ENCODE measurements around the gene PARP16. TPM values are rescaled to one million over a fixed set of nuclear protein-coding genes. Genes with fewer than 3 reads are reported as not detected.

Gene PARP16
- total and polyA plus RNA-seq, 10 donors, result 6.4 to 11.3 (median 9.6) TPM

GRCh38 chr15:65222891-65223290 is 63.8 kb downstream of the PARP16 start:
- intact Hi-C loops (cut with DNase I; ENCODE audit: low total_unique reads), result no loop called here
- no peaks in the 10 kb centered on the region for H3K4me1 ChIP-seq
- H3K9me3 ChIP-seq, result no peaks in the 10 kb centered on the region
- TF ChIP-seq POLR2A (IDR thresholded peaks at IDR 0.05), result no peak
- TF ChIP-seq POLR2AphosphoS5 (IDR thresholded peaks at IDR 0.05), result no peak
- no peak for TF ChIP-seq CTCF (IDR thresholded peaks at IDR 0.05 in 8 of 11, conservative IDR thresholded peaks at IDR 0.05 in 3 of 11)
- no peak overlapping the region for H3K27ac ChIP-seq
- H3K36me3 ChIP-seq, result no peaks in the 10 kb centered on the region
- no peaks in the 10 kb centered on the region for H3K27me3 ChIP-seq (replicated peaks in 1 of 7)
- WGBS, 5 donors, result 82 to 100% (median 96%) methylated on average over 4 of the region's 4 CpGs
- DNase-seq, result no peak
- no peak overlapping the region for H3K4me3 ChIP-seq

- no peak overlapping the region for H3K4me3 ChIP-seq
- H3K27ac ChIP-seq, result no peak overlapping the region
- no peaks in the 10 kb centered on the region for H3K27me3 ChIP-seq (replicated peaks in 1 of 7)
- no peaks in the 10 kb centered on the region for H3K4me1 ChIP-seq
- 91 to 95% (median 93%) methylated on average over 2 of the region's 2 CpGs for WGBS, 5 donors
- TF ChIP-seq POLR2A (IDR thresholded peaks at IDR 0.05) (no peak), POLR2AphosphoS5 (IDR thresholded peaks at IDR 0.05) (no peak), CTCF (IDR thresholded peaks at IDR 0.05 in 8 of 11, conservative IDR thresholded peaks at IDR 0.05 in 3 of 11) (no peak)
- H3K9me3 ChIP-seq, result no peaks in the 10 kb centered on the region
- intact Hi-C loops (cut with DNase I; ENCODE audit: low total_unique reads), result no loop called here
- no peaks in the 10 kb centered on the region for H3K36me3 ChIP-seq
- no peak for DNase-seq
These were observed 65.0 kb downstream of the PARP16 start for GRCh38 chr15:65221697-65222096.

GRCh38 chr15:65219137-65219536 is 67.5 kb downstream of the PARP16 start:
- intact Hi-C loops (cut with DNase I; ENCODE audit: low total_unique reads), result no loop called here
- Histone ChIP-seq H3K4me3 (no peak overlapping the region), H3K27ac (no peak overlapping the region)

More at GRCh38 chr15:65219137-65219536, 67.5 kb downstream of the PARP16 start:
- DNase-seq, result no peak
- Histone ChIP-seq H3K36me3 (no peaks in the 10 kb centered on the region), H3K9me3 (no peaks in the 10 kb centered on the region), H3K27me3 (replicated peaks in 1 of 7) (no peaks in the 10 kb centered on the region), H3K4me1 (no peaks in the 10 kb centered on the region)
- whole genome bisulfite sequencing, 5 donors, result 81 to 90% (median 84%) methylated on average over 3 of the region's 3 CpGs
- TF ChIP-seq POLR2A (IDR thresholded peaks at IDR 0.05) (no peak), POLR2AphosphoS5 (IDR thresholded peaks at IDR 0.05) (no peak), CTCF (IDR thresholded peaks at IDR 0.05 in 8 of 11, conservative IDR thresholded peaks at IDR 0.05 in 3 of 11) (no peak)
